Spleen (tissue), 11 donors: ENCODE results near the gene MUC13. TPM values are rescaled to one million over a fixed set of nuclear protein-coding genes. Genes with fewer than 3 reads are reported as not detected.

Experiments
- DNase-seq: peaks from one replicate; pipeline ENCODE4 v3.0.0-alpha.2; 2020
- H3K27ac ChIP-seq, 8 donors: fragments of 200-600 bp; sonication (generic) in 7 of 8; 1 replicate in 4 of 8; 2 replicates in 4 of 8; pipeline versions ENCODE4 v1.5.0 to v1.8.0; 2016 to 2021; ENCODE audit warnings: inconsistent platforms in 4 of 8, mild to moderate bottlenecking in 4 of 8, moderate library complexity in 1 of 8
- H3K27me3 ChIP-seq, 7 donors: fragments of 200-600 bp; sonication (generic) in 6 of 7; replicated peaks in 1 of 7; 1 replicate in 4 of 7; 2 replicates in 3 of 7; pipeline versions ENCODE4 v1.5.0 to v1.8.0; 2016 to 2021; ENCODE audit warnings: inconsistent platforms in 3 of 7, mild to moderate bottlenecking in 1 of 7
- H3K36me3 ChIP-seq, 6 donors: fragments of 200-600 bp; sonication (generic) in 5 of 6; 1 replicate in 4 of 6; 2 replicates in 2 of 6; pipeline versions ENCODE4 v1.5.0 to v1.8.0; 2016 to 2021; ENCODE audit warnings: inconsistent platforms in 2 of 6
- H3K4me1 ChIP-seq, 6 donors: fragments of 200-600 bp; sonication (generic) in 5 of 6; 1 replicate in 3 of 6; 2 replicates in 3 of 6; pipeline versions ENCODE4 v1.5.0 to v1.8.0; 2016 to 2021; ENCODE audit warnings: inconsistent platforms in 3 of 6
- H3K4me3 ChIP-seq, 8 donors: fragments of 200-600 bp; sonication (generic) in 7 of 8; 1 replicate in 4 of 8; 2 replicates in 4 of 8; pipeline versions ENCODE4 v1.5.0 to v1.8.0; 2016 to 2021; ENCODE audit warnings: inconsistent platforms in 4 of 8, mild to moderate bottlenecking in 4 of 8, moderate library complexity in 2 of 8
- H3K9me3 ChIP-seq, 8 donors: fragments of 200-600 bp; sonication (generic) in 7 of 8; 1 replicate in 4 of 8; 2 replicates in 4 of 8; pipeline versions ENCODE4 v1.5.0 to v1.8.0; 2016 to 2021; ENCODE audit warnings: inconsistent platforms in 4 of 8
- CTCF ChIP-seq, 11 experiments: fragments of 200-600 bp in 7 of 11; fragments of 450-650 bp in 4 of 11; sonication (generic) in 4 of 11; IDR thresholded peaks in 8 of 11; conservative IDR thresholded peaks in 3 of 11; 1 replicate in 7 of 11; 2 replicates in 4 of 11; pipeline versions ENCODE4 v1.4.0 to v1.8.0; 2016 to 2021; ENCODE audit warnings: antibody characterized with exemption in 11 of 11, inconsistent platforms in 4 of 11, mild to moderate bottlenecking in 1 of 11
- POLR2A ChIP-seq, 3 donors: fragments of 450-650 bp; IDR thresholded peaks; one replicate each; pipeline ENCODE4 v1.5.1; 2017; ENCODE audit warnings: antibody characterized with exemption in 3 of 3, mild to moderate bottlenecking in 1 of 3
- POLR2AphosphoS5 ChIP-seq, 3 donors: sonication (generic); formaldehyde crosslinking; IDR thresholded peaks; one replicate each; pipeline ENCODE4 v1.5.1; 2017; ENCODE audit warnings: antibody characterized with exemption in 3 of 3
- WGBS, 5 donors: extraction: QIAGEN DNeasy Blood & Tissue Kit in 3 of 5; methylation state at CpG; one replicate each; pipeline versions ENCODE4 v1.1.5 to v1.1.7; 2013 to 2018; 5-methylcytosine and 5-hydroxymethylcytosine counted together
- intact Hi-C: fragments of 100-400 bp; cut with DNase I; formaldehyde crosslinking; loops from one replicate; pipeline ENCODE4 v1.15.0; 2023; ENCODE audit warnings: low total_unique reads
- polyA plus RNA-seq, 3 donors: library from polyadenylated mRNA; stranded (reverse); fragments of 200-250 nt; gene quantifications; one replicate each; pipeline ENCODE4 v1.2.1, GENCODE V29; 2013
- total RNA-seq, 7 donors: library from RNA; depleted of rRNA in 3 of 7; stranded (reverse); fragments of >200 nt in 3 of 7; fragmentation: NEBNext Ultra II Directional in 4 of 7; extraction: Animal tissue kit (Norgen Biotek cat#: 25700) in 4 of 7; gene quantifications; one replicate each; pipeline versions ENCODE4 v1.1.0 to v1.2.1, GENCODE V29; 2016 to 2021
- donor health status: healthy with polysubstance abuse.
- donor health status: DM: no; HTN: no; CAD: no; lungs with moderate emphysema.
- donor health status: DM: no; HTN: no; CAD: no.
- donor health status: Bipolar disorder and iron deficiency.
- donor health status: healthy.
- donor health status: DM: no; HTN: no; CAD: no.
- donor health status: DM: yes; HTN: yes; CAD: no.

Gene MUC13
- total and polyA plus RNA-seq, 10 donors, result 0.06 to 0.93 (median 0.17) TPM; not detected in 4

DNA sequence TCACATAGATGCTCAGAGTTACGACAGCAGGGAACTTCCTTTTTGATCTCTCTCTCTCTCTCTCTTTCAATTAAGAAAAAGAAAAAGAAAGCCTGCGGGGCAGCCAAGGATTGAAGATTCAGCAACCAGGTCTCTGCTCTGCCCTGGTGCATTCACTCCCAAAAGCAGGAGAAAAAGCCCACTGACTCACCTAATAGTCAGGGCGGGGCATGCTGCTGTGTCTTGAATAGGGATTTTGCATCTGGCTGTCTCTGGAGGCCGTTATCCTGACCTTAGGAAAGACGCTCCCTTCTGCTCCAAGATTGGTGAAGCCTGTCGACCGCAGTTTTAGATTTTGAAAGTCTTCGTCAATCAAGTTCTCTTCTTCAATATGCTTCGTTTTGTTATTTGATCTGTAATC lies 26.6 kb downstream of the MUC13 start:
- Histone ChIP-seq H3K4me1 (no peaks in the 10 kb centered on the region), H3K36me3 (no peaks in the 10 kb centered on the region), H3K27me3 (no peaks in the 10 kb centered on the region), H3K27ac (no peak overlapping the region), H3K9me3 (no peaks in the 10 kb centered on the region), H3K4me3 (no peak overlapping the region)
- no peak for DNase-seq
- intact Hi-C loops, result no loop called here
- 74 to 86% (median 79%) methylated on average over 9 of the region's 9 CpGs for WGBS, 5 donors
- TF ChIP-seq POLR2AphosphoS5 (IDR thresholded peaks at IDR 0.05), result no peak
- TF ChIP-seq POLR2A (IDR thresholded peaks at IDR 0.05), result no peak
- TF ChIP-seq CTCF (IDR thresholded peaks at IDR 0.05 in 8 of 11, conservative IDR thresholded peaks at IDR 0.05 in 3 of 11), result no peak

DNA sequence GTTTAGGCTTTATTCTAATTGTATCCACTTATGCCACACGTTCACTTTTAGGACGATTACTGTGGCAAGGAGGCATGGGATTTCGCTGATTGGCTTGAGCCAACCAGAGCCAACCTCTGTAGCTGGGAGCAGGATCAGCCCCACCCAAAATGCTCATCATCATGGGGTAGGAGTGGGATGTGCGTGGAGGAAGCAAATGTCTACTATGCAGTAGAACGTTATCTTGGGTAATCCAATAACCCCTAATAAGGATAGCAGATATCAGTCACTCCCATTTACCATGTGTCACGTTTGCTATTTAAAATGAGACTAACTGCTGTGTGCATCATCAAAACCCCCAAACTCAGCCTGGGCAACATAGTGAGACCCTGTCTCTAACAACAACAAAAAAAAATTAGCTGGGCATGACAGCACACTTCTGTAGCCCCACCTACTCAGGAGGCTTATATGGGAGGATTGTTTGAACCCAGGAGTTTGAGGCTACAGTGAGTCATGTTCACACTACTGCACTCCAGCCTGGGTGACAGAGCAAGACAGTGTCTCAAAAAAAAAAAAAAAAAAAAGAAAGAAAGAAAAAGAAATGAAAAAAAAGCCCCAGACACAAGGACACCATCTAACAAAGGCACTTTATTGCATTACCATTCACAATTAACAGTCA lies 29.6 kb downstream of the MUC13 start:
- intact Hi-C loops, result loop anchor here (5.0 kb wide), 1 partner anchor 143 kb away; no protein-coding TSS in a partner anchor
- Histone ChIP-seq H3K9me3 (no peaks in the 10 kb centered on the region), H3K27ac (no peak overlapping the region), H3K36me3 (no peaks in the 10 kb centered on the region), H3K27me3 (no peaks in the 10 kb centered on the region), H3K4me1 (peaks cover 0 to 17% (median 14%) of the 10 kb centered on the region in 6 donors), H3K4me3 (no peak overlapping the region)
- WGBS, 5 donors, result 80 to 91% (median 82%) methylated on average over 6 of the region's 6 CpGs
- TF ChIP-seq CTCF (IDR thresholded peaks at IDR 0.05 in 8 of 11, conservative IDR thresholded peaks at IDR 0.05 in 3 of 11), result no peak
- TF ChIP-seq POLR2A (IDR thresholded peaks at IDR 0.05), result no peak
- no peak for TF ChIP-seq POLR2AphosphoS5 (IDR thresholded peaks at IDR 0.05)
- no peak for DNase-seq

GRCh38 chr3:124903896-124904834 lies 30.4 kb downstream of the MUC13 start:
- DNase-seq, result no peak
- Histone ChIP-seq H3K27ac (no peak overlapping the region), H3K36me3 (no peaks in the 10 kb centered on the region), H3K27me3 (no peaks in the 10 kb centered on the region), H3K9me3 (no peaks in the 10 kb centered on the region), H3K4me3 (no peak overlapping the region), H3K4me1 (peaks cover 0 to 24% (median 16%) of the 10 kb centered on the region in 6 donors)
- intact Hi-C loops, result loop anchor here (5.0 kb wide), 1 partner anchor 142 kb away; no protein-coding TSS in a partner anchor
- WGBS, 5 donors, result 68 to 87% (median 73%) methylated on average over 1 of the region's 1 CpG
- TF ChIP-seq POLR2A (IDR thresholded peaks at IDR 0.05), result no peak
- TF ChIP-seq CTCF (IDR thresholded peaks at IDR 0.05 in 8 of 11, conservative IDR thresholded peaks at IDR 0.05 in 3 of 11), result no peak
- no peak for TF ChIP-seq POLR2AphosphoS5 (IDR thresholded peaks at IDR 0.05)
